Right lobe of liver (tissue), 6 donors: ENCODE measurements around the gene ARHGAP25. TPM values are rescaled to one million over a fixed set of nuclear protein-coding genes. Genes with fewer than 3 reads are reported as not detected.

Experiments used
- ATAC-seq, 4 donors: fragments of 200-7000 bp; cut with Tn5 transposase; one replicate each; pipeline ENCODE4 v1.9.1; 2020; ENCODE audit warnings: mild to moderate bottlenecking in 4 of 4, moderate library complexity in 4 of 4
- DNase-seq, 3 donors: peaks; one replicate each; pipeline ENCODE4 v3.0.0-alpha.2; 2020
- H3K27ac ChIP-seq, 3 donors: fragments of 200-600 bp; one replicate each; pipeline ENCODE4 v1.8.0; 2022
- H3K27me3 ChIP-seq, 2 donors: fragments of 200-600 bp; one replicate each; pipeline ENCODE4 v1.8.0; 2022
- H3K36me3 ChIP-seq, 4 donors: fragments of 200-600 bp; sonication (generic) in 1 of 4; one replicate each; pipeline versions ENCODE4 v1.5.1 to v1.8.0; 2017 to 2022; ENCODE audit warnings: control low read depth in 1 of 4
- H3K4me1 ChIP-seq, 4 donors: fragments of 200-600 bp; sonication (generic) in 1 of 4; one replicate each; pipeline versions ENCODE4 v1.5.1 to v1.8.0; 2017 to 2022; ENCODE audit warnings: control low read depth in 1 of 4
- H3K4me3 ChIP-seq, 3 donors: fragments of 200-600 bp; one replicate each; pipeline ENCODE4 v1.8.0; 2022
- H3K9me3 ChIP-seq, 4 donors: fragments of 200-600 bp; sonication (generic) in 1 of 4; one replicate each; pipeline versions ENCODE4 v1.5.1 to v1.8.0; 2017 to 2022; ENCODE audit warnings: control low read depth in 1 of 4
- POLR2A ChIP-seq: fragments of 450-650 bp; IDR thresholded peaks from one replicate; pipeline ENCODE4 v1.6.1; 2017; ENCODE audit warnings: antibody characterized with exemption, mild to moderate bottlenecking
- WGBS: methylation state at CpG from one replicate; pipeline ENCODE4 v1.1.6; 2018; ENCODE audit warnings: low coverage, low lambda C conversion rate; ENCODE audit not compliant: insufficient coverage; ENCODE audit errors: missing lambda C conversion rate; 5-methylcytosine and 5-hydroxymethylcytosine counted together
- intact Hi-C, 2 donors: fragments of 100-400 bp; cut with DNase I; formaldehyde crosslinking; loops; one replicate each; pipeline versions ENCODE4 v1.11.2 to v1.14.1; 2022
- total RNA-seq, 6 experiments: library from RNA; depleted of rRNA in 2 of 6; stranded (reverse); fragments of >200 nt in 2 of 6; fragmentation: NEBNext Ultra II Directional in 3 of 6; extraction: Animal tissue kit (Norgen Biotek cat#: 25700) in 3 of 6; gene quantifications; one replicate each; pipeline versions ENCODE4 v1.1.0 to v1.2.4, GENCODE V29; 2016 to 2023
- TF ChIP-seq, protein P1 (sequence below), 4 donors: fragments of 200-600 bp in 3 of 4; fragments of 450-650 bp in 1 of 4; IDR thresholded peaks; one replicate each; pipeline versions ENCODE4 v1.5.1 to v1.8.0; 2016 to 2022; ENCODE audit warnings: antibody characterized with exemption in 4 of 4, mild to moderate bottlenecking in 2 of 4
- donor health status: DM: no; HTN: yes; CAD: no.
- donor health status: DM: no; HTN: no; CAD: no.
- donor health status: DM: no; HTN: no; CAD: no.
- donor health status: DM: no; HTN: yes; CAD: no.
- donor health status: DM: no; HTN: yes; CAD: no.

Gene ARHGAP25
- total RNA-seq, 6 experiments from 2014 or later = 3.3 to 9.8 (median 5.0) TPM

GRCh38 chr2:68767996-68768395, 33.4 kb downstream of the ARHGAP25 start:
- Histone ChIP-seq H3K4me3 (no peak overlapping the region), H3K9me3 (no peaks in the 10 kb centered on the region), H3K4me1 (peaks cover 0 to 15% (median 0%) of the 10 kb centered on the region in 4 donors), H3K36me3 (no peaks in the 10 kb centered on the region), H3K27ac (peak overlapping the region in 2 of 3 donors; percentile 9 to 34), H3K27me3 (no peaks in the 10 kb centered on the region)
- 69% methylated on average over 4 of the region's 4 CpGs for WGBS
- no peak for DNase-seq
- intact Hi-C loops = no loop called here
- no peak for ATAC-seq
- TF ChIP-seq, protein P1, sequence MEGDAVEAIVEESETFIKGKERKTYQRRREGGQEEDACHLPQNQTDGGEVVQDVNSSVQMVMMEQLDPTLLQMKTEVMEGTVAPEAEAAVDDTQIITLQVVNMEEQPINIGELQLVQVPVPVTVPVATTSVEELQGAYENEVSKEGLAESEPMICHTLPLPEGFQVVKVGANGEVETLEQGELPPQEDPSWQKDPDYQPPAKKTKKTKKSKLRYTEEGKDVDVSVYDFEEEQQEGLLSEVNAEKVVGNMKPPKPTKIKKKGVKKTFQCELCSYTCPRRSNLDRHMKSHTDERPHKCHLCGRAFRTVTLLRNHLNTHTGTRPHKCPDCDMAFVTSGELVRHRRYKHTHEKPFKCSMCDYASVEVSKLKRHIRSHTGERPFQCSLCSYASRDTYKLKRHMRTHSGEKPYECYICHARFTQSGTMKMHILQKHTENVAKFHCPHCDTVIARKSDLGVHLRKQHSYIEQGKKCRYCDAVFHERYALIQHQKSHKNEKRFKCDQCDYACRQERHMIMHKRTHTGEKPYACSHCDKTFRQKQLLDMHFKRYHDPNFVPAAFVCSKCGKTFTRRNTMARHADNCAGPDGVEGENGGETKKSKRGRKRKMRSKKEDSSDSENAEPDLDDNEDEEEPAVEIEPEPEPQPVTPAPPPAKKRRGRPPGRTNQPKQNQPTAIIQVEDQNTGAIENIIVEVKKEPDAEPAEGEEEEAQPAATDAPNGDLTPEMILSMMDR (IDR thresholded peaks at IDR 0.05) = no peak
- TF ChIP-seq POLR2A = no peak

GRCh38 chr2:68768461-68768860, 33.9 kb downstream of the ARHGAP25 start:
- no peak for ATAC-seq
- Histone ChIP-seq H3K9me3 (no peaks in the 10 kb centered on the region), H3K27ac (peak overlapping the region in 1 of 3 donors; percentile 34), H3K4me1 (peaks cover 0 to 15% (median 0%) of the 10 kb centered on the region in 4 donors), H3K36me3 (no peaks in the 10 kb centered on the region), H3K4me3 (no peak overlapping the region), H3K27me3 (no peaks in the 10 kb centered on the region)
- intact Hi-C loops = no loop called here
- TF ChIP-seq, protein P1 (IDR thresholded peaks at IDR 0.05) = no peak
- DNase-seq = no peak
- 32% methylated on average over 3 of the region's 3 CpGs for WGBS

DNA sequence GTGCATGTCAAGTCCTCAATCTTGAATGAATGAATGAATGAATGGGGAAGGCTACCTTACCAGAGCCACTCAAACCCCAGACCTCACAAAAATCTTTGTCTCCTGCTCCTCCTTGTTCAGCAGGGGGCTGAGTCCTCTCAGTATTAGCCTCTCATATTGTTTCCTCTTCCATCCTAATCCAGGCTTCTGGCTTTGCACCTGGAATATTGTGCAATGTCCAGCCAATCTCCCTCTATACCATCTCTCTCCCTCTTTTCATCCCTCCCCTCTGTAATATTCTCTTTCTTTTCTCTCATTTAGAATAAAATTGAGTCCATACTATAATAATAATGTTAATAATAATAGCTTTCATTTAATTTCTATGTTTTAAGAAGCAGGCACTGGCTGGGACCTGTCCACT, 34.3 kb downstream of the ARHGAP25 start:
- H3K36me3 ChIP-seq = no peaks in the 10 kb centered on the region
- no peaks in the 10 kb centered on the region for H3K9me3 ChIP-seq
- peak overlapping the region in 2 of 3 donors; percentile 34 to 75 for H3K27ac ChIP-seq
- H3K4me1 ChIP-seq = peaks cover 0 to 15% (median 0%) of the 10 kb centered on the region in 4 donors
- no peaks in the 10 kb centered on the region for H3K27me3 ChIP-seq
- DNase-seq = no peak
- intact Hi-C loops = no loop called here
- TF ChIP-seq, protein P1 (IDR thresholded peaks at IDR 0.05) = no peak
- no peak for TF ChIP-seq POLR2A
- H3K4me3 ChIP-seq = no peak overlapping the region
- ATAC-seq = no peak

DNA sequence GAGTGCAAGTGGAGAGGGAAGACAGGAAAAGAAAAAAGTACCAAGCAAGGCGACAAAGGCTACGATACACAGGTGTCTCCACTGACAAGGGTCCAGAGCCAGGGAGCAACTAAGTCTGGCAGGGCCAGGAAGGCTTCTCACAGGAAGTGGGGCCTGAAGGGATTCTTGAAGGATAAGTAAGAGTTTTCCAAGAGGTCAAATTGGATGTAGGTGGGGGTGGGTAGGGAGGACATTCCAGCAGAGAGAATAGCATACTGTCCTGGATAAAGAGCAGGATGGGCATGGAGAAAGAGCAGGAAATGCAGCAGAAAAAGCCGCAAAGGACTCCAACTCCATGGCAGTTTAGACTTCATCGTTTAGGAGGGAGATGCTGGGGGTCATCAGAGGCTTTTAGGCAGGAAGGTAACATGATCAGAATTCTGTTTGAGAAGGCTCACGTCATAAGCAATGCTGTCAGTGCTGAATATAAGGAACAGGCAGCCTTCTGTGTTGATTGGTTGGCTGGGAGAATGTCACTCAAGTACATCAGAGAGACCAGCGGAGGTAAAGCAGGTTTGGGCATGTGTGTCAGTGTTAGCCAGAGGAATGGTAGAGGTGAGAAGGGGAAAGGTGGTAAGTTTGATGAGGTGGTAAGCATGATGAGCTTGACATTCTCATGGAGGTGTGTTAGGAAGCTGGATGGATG, 35.1 kb downstream of the ARHGAP25 start:
- 64% methylated on average over 6 of the region's 6 CpGs for WGBS
- ATAC-seq = no peak
- H3K27me3 ChIP-seq = no peaks in the 10 kb centered on the region
- H3K9me3 ChIP-seq = no peaks in the 10 kb centered on the region
- peaks cover 0 to 18% (median 0%) of the 10 kb centered on the region in 4 donors for H3K4me1 ChIP-seq
- intact Hi-C loops = no loop called here
- no peak overlapping the region for H3K4me3 ChIP-seq
- TF ChIP-seq POLR2A = no peak
- TF ChIP-seq, protein P1 (IDR thresholded peaks at IDR 0.05) = no peak
- H3K27ac ChIP-seq = peak overlapping the region; percentile 9 to 75 (median 42)
- no peaks in the 10 kb centered on the region for H3K36me3 ChIP-seq
- DNase-seq = no peak
